Measurements from ENCODE around the gene AIFM3. TPM values are rescaled to one million over a fixed set of nuclear protein-coding genes. Genes with fewer than 3 reads are reported as not detected.

AIFM3 gene
- total RNA-seq, 1 experiment from 2014 or later: 9.7 TPM

GRCh38 chr22:20963201-20964052 is 3.6 kb upstream of the AIFM3 start:
- Histone ChIP-seq H3K9me2 (ENCODE audit: insufficient read depth) (no peaks in the 10 kb centered on the region), H3K36me3 (ENCODE audit: control insufficient read depth in 1 of 2, insufficient read depth in 2 of 2, low read length in 2 of 2) (no peaks in the 10 kb centered on the region), H3K4me1 (ENCODE audit: control insufficient read depth in 1 of 2, insufficient read depth in 2 of 2, low read length in 2 of 2) (peaks cover 2 to 10% of the 10 kb centered on the region in 2 experiments; a peak in 3 of 4 replicates), H3K27me3 (ENCODE audit: insufficient read depth, low read length) (no peaks in the 10 kb centered on the region), H3K4me3 (replicated peaks in 1 of 2; ENCODE audit: low read depth in 1 of 2, low read length in 2 of 2) (no peak overlapping the region), H3K9me3 (ENCODE audit: control insufficient read depth in 1 of 2, insufficient read depth in 1 of 2, low read depth in 1 of 2, low read length in 2 of 2) (no peaks in the 10 kb centered on the region), H4K20me1 (ENCODE audit: insufficient read depth) (no peaks in the 10 kb centered on the region), H3K79me2 (ENCODE audit: insufficient read depth, low read length) (no peaks in the 10 kb centered on the region), H3K27ac (ENCODE audit: low read depth, low read length) (no peak overlapping the region), H3K9ac (ENCODE audit: low read length) (no peak overlapping the region), H2AFZ (ENCODE audit: low read depth, low read length, poor library complexity, severe bottlenecking) (no peak overlapping the region), H3K4me2 (ENCODE audit: low read length) (no peak overlapping the region)
- TF ChIP-seq, protein P1, sequence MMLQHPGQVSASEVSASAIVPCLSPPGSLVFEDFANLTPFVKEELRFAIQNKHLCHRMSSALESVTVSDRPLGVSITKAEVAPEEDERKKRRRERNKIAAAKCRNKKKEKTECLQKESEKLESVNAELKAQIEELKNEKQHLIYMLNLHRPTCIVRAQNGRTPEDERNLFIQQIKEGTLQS (IDR thresholded peaks at IDR 0.05): no peak
- TF ChIP-seq ZNF274 (IDR thresholded peaks at IDR 0.05; ENCODE audit: low read depth, low read length) (no peak), ZFX (IDR thresholded peaks at IDR 0.05) (no peak), YY1 (IDR thresholded peaks at IDR 0.05; ENCODE audit: extremely low read depth, insufficient replicate concordance, low read depth, low read length) (no peak), REST (IDR thresholded peaks at IDR 0.05; ENCODE audit: low read depth) (no peak), SP1 (IDR thresholded peaks at IDR 0.05; ENCODE audit: low read depth) (no peak)
- ChIA-PET POLR2A (no interaction called here), CTCF (no interaction called here), RAD21 (ENCODE audit: low non-redundant PET in 1 of 2, low total read pairs in 2 of 2, uncharacterized antibody in 2 of 2, unreplicated experiment in 2 of 2) (no interaction called here)
- DNase-seq (ENCODE audit: low read depth, low spot score) (no peak), ATAC-seq (no peak)
- no TSS peak for BruUV-seq (replicated peaks)
- intact Hi-C loops (cut with micrococcal nuclease): no loop called here
